ENCODE measurements around the gene IPCEF1. TPM values are rescaled to one million over a fixed set of nuclear protein-coding genes. Genes with fewer than 3 reads are reported as not detected.

Gene IPCEF1
- total and polyA plus RNA-seq, 2 of the 4 experiments (the other 2 are of a cell fraction): under 0.01 to 0.03 TPM

DNA sequence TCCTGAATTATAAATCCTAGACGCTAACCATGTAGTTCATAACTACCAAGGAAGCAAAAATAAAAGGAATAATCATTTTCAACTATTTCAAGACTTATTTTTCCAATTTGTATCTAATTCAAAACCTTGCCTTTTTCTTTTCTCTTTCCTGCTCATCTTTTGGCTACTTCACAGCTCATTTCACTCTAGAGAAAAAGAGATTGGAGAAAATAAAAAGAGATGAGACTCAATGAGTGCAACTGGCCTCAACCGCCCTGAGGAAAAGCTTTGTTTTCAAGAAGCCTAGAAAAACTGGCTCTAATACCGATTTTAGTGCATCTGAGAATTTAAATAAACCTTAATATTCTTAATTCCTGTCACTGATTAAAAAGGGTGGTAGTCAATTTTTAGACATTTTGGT is 36.4 kb downstream of the IPCEF1 start:
- no peak overlapping the region for H3K23ac ChIP-seq (ENCODE audit: low read depth, low read length)
- CTCF ChIA-PET: interaction anchor here (0.6 kb wide), 1 partner anchor 433 kb away, joined by 3 read pairs; no protein-coding TSS in a partner anchor

More for the DNA sequence above, 36.4 kb downstream of the IPCEF1 start:
- Histone ChIP-seq H3K18ac (ENCODE audit: low read depth, low read length) (no peak overlapping the region; the same call in 1 of the 2 replicates), H2BK5ac (ENCODE audit: low read depth, low read length, poor library complexity, severe bottlenecking) (no peak overlapping the region), H3K4me1 (ENCODE audit: control insufficient read depth, insufficient read depth, low read length) (peaks cover 6% of the 10 kb centered on the region), H2BK15ac (ENCODE audit: low read depth, low read length) (0 out of 3 replicates have a peak overlapping the region, but pooled peaks have one; percentile 7), H4K20me1 (ENCODE audit: insufficient read depth, low read length) (no peaks in the 10 kb centered on the region), H3K14ac (replicated peaks; ENCODE audit: low read depth, low read length) (peak overlapping the region; percentile 9; the same call in 1 of the 2 replicates), H3K9me1 (ENCODE audit: insufficient read depth, low read length) (no peaks in the 10 kb centered on the region), H3K56ac (ENCODE audit: extremely low read depth, insufficient read depth, low read length) (no peak overlapping the region), H3K27ac (ENCODE audit: insufficient read depth, low read length) (peak overlapping the region; percentile 66; the same call in 1 of the 2 replicates), H2AK9ac (replicated peaks; ENCODE audit: low read depth, low read length, poor library complexity) (no peak overlapping the region), H3K36me3 (ENCODE audit: control insufficient read depth, insufficient read depth, low read length) (no peaks in the 10 kb centered on the region), H2AFZ (replicated peaks; ENCODE audit: low read length, poor library complexity) (no peak overlapping the region), H3K9me3 (ENCODE audit: control insufficient read depth, insufficient read depth, low read length) (no peaks in the 10 kb centered on the region), H3K4ac (ENCODE audit: low read depth, low read length) (no peak overlapping the region), H2BK120ac (ENCODE audit: low read depth, low read length) (peak overlapping the region; percentile 67; the same call in 1 of the 2 replicates), H3K79me1 (ENCODE audit: low read depth in 1 of 2, low read length in 2 of 2) (no peaks in the 10 kb centered on the region; a peak in 1 of 4 replicates), H4K5ac (ENCODE audit: low read depth, low read length) (no peak overlapping the region), H2AK5ac (ENCODE audit: low read depth, low read length) (no peak overlapping the region), H3K9ac (ENCODE audit: low read depth, low read length) (no peak overlapping the region), H3K4me2 (ENCODE audit: low read depth, low read length) (no peak overlapping the region), H3K4me3 (ENCODE audit: insufficient read depth, low read depth, low read length) (no peak overlapping the region), H4K91ac (ENCODE audit: insufficient read depth, low read depth, low read length) (peak overlapping the region; percentile 61; the same call in 1 of the 2 replicates), H4K8ac (ENCODE audit: low read depth in 2 of 2, low read length in 2 of 2) (no peak overlapping the region), H2BK20ac (ENCODE audit: low read depth, low read length) (peak overlapping the region; percentile 21; the same call in 1 of the 2 replicates), H3K27me3 (ENCODE audit: control insufficient read depth, insufficient read depth, low read length) (no peaks in the 10 kb centered on the region)
- dilution Hi-C loops (cut with HindIII; ENCODE audit: low sequenced_read_pairs, unreplicated experiment) (no loop called here), intact Hi-C loops (cut with micrococcal nuclease) (no loop called here), in situ Hi-C loops (cut with MboI; ENCODE audit: low sequenced_read_pairs) (no loop called here)
- POLR2A ChIA-PET (ENCODE audit: unreplicated experiment): no interaction called here
- no TSS peak for BruUV-seq (replicated peaks)
- TF ChIP-seq MXI1 (IDR thresholded peaks at IDR 0.05; ENCODE audit: borderline replicate concordance, low read depth, low read length) (no peak), NFE2L2 (IDR thresholded peaks at IDR 0.05; ENCODE audit: low read depth, low read length) (no peak)
- ATAC-seq (ENCODE audit: low read depth) (no peak), DNase-seq (no peak)
- no CpG with 5 or more reads among the region's 3 CpGs for WGBS, 2 experiments (ENCODE audit: extremely low coverage in 2 of 2, insufficient read length in 1 of 2)
